K562 (cell line): ENCODE results near the gene PRMT5.

Experiments used
- ASH1L ChIP-seq: fragments of 450-650 bp; IDR thresholded peaks from 2 replicates; pipeline ENCODE4 v1.6.1; 2018; ENCODE audit warnings: borderline replicate concordance, mild to moderate bottlenecking, low read depth; ENCODE audit not compliant: partially characterized antibody
- ATF7 ChIP-seq: fragments of 450-650 bp; IDR thresholded peaks from 2 replicates; pipeline ENCODE4 v1.7.1; 2014; ENCODE audit warnings: mild to moderate bottlenecking, moderate library complexity
- NBN ChIP-seq: fragments of 450-650 bp; IDR thresholded peaks from 2 replicates; pipeline ENCODE4 v1.6.1; 2016; ENCODE audit warnings: low read depth, mild to moderate bottlenecking
- NR2C2 ChIP-seq, 2 experiments: fragments of 200-800 bp in 1 of 2; sonication (Bioruptor generic) in 1 of 2; sonication (generic) in 1 of 2; formaldehyde crosslinking in 1 of 2; IDR thresholded peaks; 2 replicates each; pipeline versions ENCODE4 v1.6.1 to v1.8.0; 2016 to 2022; ENCODE audit warnings: mild to moderate bottlenecking in 1 of 2, missing compliant biosample characterization in 1 of 2, missing genetic modification characterization in 1 of 2, missing genetic modification reagents in 1 of 2
- POLR2AphosphoS5 ChIP-seq: IDR thresholded peaks from 2 replicates; pipeline ENCODE4 v1.6.1; 2011; ENCODE audit warnings: mild to moderate bottlenecking, low read depth, low read length, moderate library complexity; ENCODE audit not compliant: control insufficient read depth, insufficient read depth
- ZC3H8 ChIP-seq: fragments of 450-650 bp; IDR thresholded peaks from 2 replicates; pipeline ENCODE4 v1.6.1; 2017
- ZNF239 ChIP-seq: fragments of 250-450 bp; sonication (Bioruptor Pico); IDR thresholded peaks from 2 replicates; pipeline ENCODE4 v1.4.0; 2020; ENCODE audit warnings: mild to moderate bottlenecking
- TF ChIP-seq, protein P1 (sequence below): sonication (generic); formaldehyde crosslinking; IDR thresholded peaks from 2 replicates; pipeline ENCODE4 v1.9.0; 2022; ENCODE audit warnings: mild to moderate bottlenecking, missing genetic modification reagents
- TF ChIP-seq, protein P2 (sequence below), 3 experiments: IDR thresholded peaks in 2 of 3; conservative IDR thresholded peaks in 1 of 3; 2 replicates each; pipeline ENCODE4 v1.5.1; 2011 to 2012; ENCODE audit warnings: low read length in 3 of 3, mild to moderate bottlenecking in 3 of 3, control low read depth in 2 of 3, improper control_type of control experiment in 1 of 3, inconsistent platforms in 1 of 3, low read depth in 1 of 3, mixed read lengths in 1 of 3, moderate library complexity in 1 of 3; ENCODE audit not compliant: insufficient read depth in 2 of 3

DNA sequence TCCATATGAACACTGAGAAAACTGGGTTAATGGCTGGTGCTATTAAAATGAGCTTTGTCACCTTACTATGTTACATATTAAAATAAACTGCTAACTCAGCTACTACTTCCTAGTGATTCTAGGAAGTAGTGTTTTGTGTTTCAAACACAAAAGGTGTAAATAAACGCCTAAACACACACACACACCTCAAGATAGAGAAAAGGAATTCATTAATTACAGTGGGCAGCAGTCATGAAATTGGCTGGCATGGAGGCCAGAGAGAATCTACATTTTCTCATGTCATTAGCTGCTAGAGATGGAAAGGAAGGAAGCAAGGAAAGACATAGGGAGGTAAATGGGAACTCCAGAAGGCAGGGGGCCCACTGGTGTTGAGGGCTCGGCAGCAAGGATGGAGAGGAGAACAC, 787 bp upstream of the PRMT5 start:
- TF ChIP-seq NR2C2 (CRISPR knock-in tag; IDR thresholded peaks at IDR 0.05) (no peak), NR2C2 (tag; IDR thresholded peaks at IDR 0.05) (no peak), POLR2AphosphoS5 (no peak), ATF7 (no peak), ZC3H8 (no peak), NBN (no peak), ASH1L (no peak), ZNF239 (CRISPR knock-in tag) (no peak)
- TF ChIP-seq, protein P1, sequence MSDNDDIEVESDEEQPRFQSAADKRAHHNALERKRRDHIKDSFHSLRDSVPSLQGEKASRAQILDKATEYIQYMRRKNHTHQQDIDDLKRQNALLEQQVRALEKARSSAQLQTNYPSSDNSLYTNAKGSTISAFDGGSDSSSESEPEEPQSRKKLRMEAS (CRISPR knock-in tag) = no peak
- TF ChIP-seq, protein P2, sequence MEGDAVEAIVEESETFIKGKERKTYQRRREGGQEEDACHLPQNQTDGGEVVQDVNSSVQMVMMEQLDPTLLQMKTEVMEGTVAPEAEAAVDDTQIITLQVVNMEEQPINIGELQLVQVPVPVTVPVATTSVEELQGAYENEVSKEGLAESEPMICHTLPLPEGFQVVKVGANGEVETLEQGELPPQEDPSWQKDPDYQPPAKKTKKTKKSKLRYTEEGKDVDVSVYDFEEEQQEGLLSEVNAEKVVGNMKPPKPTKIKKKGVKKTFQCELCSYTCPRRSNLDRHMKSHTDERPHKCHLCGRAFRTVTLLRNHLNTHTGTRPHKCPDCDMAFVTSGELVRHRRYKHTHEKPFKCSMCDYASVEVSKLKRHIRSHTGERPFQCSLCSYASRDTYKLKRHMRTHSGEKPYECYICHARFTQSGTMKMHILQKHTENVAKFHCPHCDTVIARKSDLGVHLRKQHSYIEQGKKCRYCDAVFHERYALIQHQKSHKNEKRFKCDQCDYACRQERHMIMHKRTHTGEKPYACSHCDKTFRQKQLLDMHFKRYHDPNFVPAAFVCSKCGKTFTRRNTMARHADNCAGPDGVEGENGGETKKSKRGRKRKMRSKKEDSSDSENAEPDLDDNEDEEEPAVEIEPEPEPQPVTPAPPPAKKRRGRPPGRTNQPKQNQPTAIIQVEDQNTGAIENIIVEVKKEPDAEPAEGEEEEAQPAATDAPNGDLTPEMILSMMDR (IDR thresholded peaks at IDR 0.05 in 2 of 3, conservative IDR thresholded peaks at IDR 0.05 in 1 of 3; ENCODE audit: insufficient read depth in 2 of 3, low read depth in 1 of 3, low read length in 3 of 3) = no peak
